Liver (tissue), 9 donors: ENCODE data around the gene BCAP29. TPM values are rescaled to one million over a fixed set of nuclear protein-coding genes. Genes with fewer than 3 reads are reported as not detected.

ENCODE experiments used
- DNase-seq: peaks from one replicate; pipeline ENCODE4 v3.0.0-alpha.2; 2017; ENCODE audit warnings: low spot score
- H3K27ac ChIP-seq, 2 donors: one replicate each; pipeline ENCODE4 v1.7.0; 2013; ENCODE audit warnings: inconsistent platforms in 2 of 2, low read length in 2 of 2, control low read depth in 1 of 2, low read depth in 1 of 2, mild to moderate bottlenecking in 1 of 2
- H3K27me3 ChIP-seq, 4 donors: one replicate each; pipeline versions ENCODE4 v1.6.1 to v1.7.0; 2013; ENCODE audit warnings: low read length in 3 of 4, inconsistent platforms in 1 of 4, mild to moderate bottlenecking in 1 of 4, moderate library complexity in 1 of 4; ENCODE audit not compliant: control insufficient read depth in 4 of 4, insufficient read depth in 4 of 4
- H3K36me3 ChIP-seq, 4 donors: one replicate each; pipeline versions ENCODE4 v1.6.1 to v1.7.0; 2013; ENCODE audit warnings: low read length in 3 of 4, mild to moderate bottlenecking in 3 of 4, low read depth in 1 of 4, moderate library complexity in 1 of 4; ENCODE audit not compliant: control insufficient read depth in 4 of 4, insufficient read depth in 3 of 4
- H3K4me1 ChIP-seq, 4 donors: one replicate each; pipeline versions ENCODE4 v1.6.1 to v1.7.0; 2013; ENCODE audit warnings: low read length in 3 of 4, mild to moderate bottlenecking in 3 of 4, moderate library complexity in 1 of 4; ENCODE audit not compliant: control insufficient read depth in 4 of 4, insufficient read depth in 4 of 4
- H3K4me3 ChIP-seq, 3 donors: one replicate each; pipeline versions ENCODE4 v1.6.1 to v1.7.0; 2013; ENCODE audit warnings: low read length in 3 of 3, control low read depth in 1 of 3, low read depth in 1 of 3, mild to moderate bottlenecking in 1 of 3
- H3K9ac ChIP-seq, 2 donors: one replicate each; pipeline ENCODE4 v1.7.0; 2013; ENCODE audit warnings: low read length in 2 of 2, mild to moderate bottlenecking in 2 of 2, moderate library complexity in 2 of 2, control low read depth in 1 of 2, low read depth in 1 of 2
- H3K9me3 ChIP-seq, 4 donors: one replicate each; pipeline versions ENCODE4 v1.6.1 to v1.7.0; 2013; ENCODE audit warnings: low read length in 3 of 4; ENCODE audit not compliant: control insufficient read depth in 4 of 4
- EGR1 ChIP-seq, 2 donors: IDR thresholded peaks; 2 replicates each; pipeline ENCODE4 v1.6.1; 2016 to 2018; ENCODE audit warnings: antibody characterized with exemption in 2 of 2, low read depth in 2 of 2
- FOXA1 ChIP-seq: IDR thresholded peaks from 2 replicates; pipeline ENCODE4 v1.6.1; 2016; ENCODE audit warnings: antibody characterized with exemption
- FOXA2 ChIP-seq: IDR thresholded peaks from 2 replicates; pipeline ENCODE4 v1.6.1; 2016; ENCODE audit warnings: antibody characterized with exemption
- GABPA ChIP-seq, 2 donors: IDR thresholded peaks in 1 of 2; conservative IDR thresholded peaks in 1 of 2; 2 replicates each; pipeline ENCODE4 v1.6.1; 2016; ENCODE audit warnings: antibody characterized with exemption in 2 of 2, mild to moderate bottlenecking in 1 of 2, moderate library complexity in 1 of 2
- HNF4A ChIP-seq, 2 donors: conservative IDR thresholded peaks; 2 replicates each; pipeline ENCODE4 v1.6.1; 2016; ENCODE audit warnings: antibody characterized with exemption in 2 of 2, mild to moderate bottlenecking in 2 of 2
- HNF4G ChIP-seq: IDR thresholded peaks from 2 replicates; pipeline ENCODE4 v1.6.1; 2016; ENCODE audit warnings: antibody characterized with exemption
- JUND ChIP-seq, 2 donors: IDR thresholded peaks; 2 replicates each; pipeline ENCODE4 v1.6.1; 2016; ENCODE audit warnings: antibody characterized with exemption in 2 of 2
- NR2F2 ChIP-seq: IDR thresholded peaks from 2 replicates; pipeline ENCODE4 v1.6.1; 2016; ENCODE audit warnings: antibody characterized with exemption
- RAD21 ChIP-seq, 2 donors: IDR thresholded peaks; 2 replicates each; pipeline ENCODE4 v1.6.1; 2016; ENCODE audit warnings: antibody characterized with exemption in 2 of 2, mild to moderate bottlenecking in 2 of 2
- SP1 ChIP-seq: IDR thresholded peaks from 2 replicates; pipeline ENCODE4 v1.6.1; 2018; ENCODE audit warnings: antibody characterized with exemption, mild to moderate bottlenecking
- YY1 ChIP-seq: IDR thresholded peaks from 2 replicates; pipeline ENCODE4 v1.6.1; 2016; ENCODE audit warnings: antibody characterized with exemption, mild to moderate bottlenecking
- WGBS: extraction: QIAGEN DNeasy Blood & Tissue Kit; methylation state at CpG from one replicate; pipeline ENCODE4 v1.1.7; 2013; 5-methylcytosine and 5-hydroxymethylcytosine counted together
- polyA plus RNA-seq, 2 donors: library from polyadenylated mRNA; stranded (reverse) in 1 of 2; unstranded in 1 of 2; fragments of 200-250 nt in 1 of 2; fragments of >200 nt in 1 of 2; fragmentation: Nextera tagmentation in 1 of 2; extraction: Ambion mirVana in 1 of 2; gene quantifications; one replicate each; pipeline versions ENCODE4 v1.2.1 to v1.2.3, GENCODE V29; 2013 to 2015
- total RNA-seq, 2 donors: library from RNA; depleted of rRNA; stranded (reverse); fragments of >200 nt; gene quantifications; one replicate each; pipeline ENCODE4 v1.2.3, GENCODE V29; 2014
- TF ChIP-seq, protein P1 (sequence below): IDR thresholded peaks from 2 replicates; pipeline ENCODE4 v1.6.1; 2016; ENCODE audit warnings: antibody characterized with exemption
- TF ChIP-seq, protein P2 (sequence below): IDR thresholded peaks from 2 replicates; pipeline ENCODE4 v1.6.1; 2016; ENCODE audit warnings: antibody characterized with exemption
- TF ChIP-seq, protein P3 (sequence below): fragments of 150-350 bp; IDR thresholded peaks from 2 replicates; pipeline ENCODE4 v1.5.1; 2017; ENCODE audit warnings: improper control_type of control experiment, low read depth, low read length; ENCODE audit not compliant: missing input control
- TF ChIP-seq, protein P4 (sequence below): IDR thresholded peaks from 2 replicates; pipeline ENCODE4 v1.6.1; 2016; ENCODE audit warnings: antibody characterized with exemption, mild to moderate bottlenecking
- TF ChIP-seq, protein P5 (sequence below): IDR thresholded peaks from 2 replicates; pipeline ENCODE4 v1.6.1; 2016; ENCODE audit warnings: antibody characterized with exemption
- donor health status: healthy.
- donor health status: healthy.
- donor health status: healthy.
- donor health status: healthy.
- donor health status: healthy.

Gene BCAP29
- total and polyA plus RNA-seq, 4 donors, result 19.5 to 77.7 (median 36.9) TPM

DNA sequence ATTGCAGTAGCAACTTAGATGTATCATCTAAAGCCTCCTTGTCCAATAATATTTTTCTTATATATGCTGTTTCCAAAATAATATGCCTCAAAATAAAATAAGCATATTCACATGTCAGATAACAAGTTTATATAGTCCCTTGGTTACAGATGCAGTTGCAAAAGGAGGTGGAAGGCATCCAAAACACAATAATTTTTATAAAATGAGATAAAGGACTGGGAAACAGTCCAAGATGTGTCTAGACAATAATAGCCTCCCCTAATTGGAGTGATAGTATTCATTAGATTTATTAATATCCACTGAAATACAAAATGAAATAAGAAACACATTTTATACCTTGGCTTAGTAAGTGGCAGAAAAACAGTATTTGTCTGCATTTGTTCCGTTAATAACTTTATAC lies 30.3 kb downstream of the BCAP29 start:
- H3K4me3 ChIP-seq, result no peak overlapping the region
- H3K36me3 ChIP-seq, result peaks cover 0 to 7% (median 3%) of the 10 kb centered on the region in 4 donors
- no peak overlapping the region for H3K27ac ChIP-seq
- no peak overlapping the region for H3K9ac ChIP-seq
- TF ChIP-seq HNF4A (conservative IDR thresholded peaks at IDR 0.05), result no peak
- no peak for TF ChIP-seq SP1
- no peak for TF ChIP-seq RAD21 (IDR thresholded peaks at IDR 0.05)
- TF ChIP-seq, protein P1, sequence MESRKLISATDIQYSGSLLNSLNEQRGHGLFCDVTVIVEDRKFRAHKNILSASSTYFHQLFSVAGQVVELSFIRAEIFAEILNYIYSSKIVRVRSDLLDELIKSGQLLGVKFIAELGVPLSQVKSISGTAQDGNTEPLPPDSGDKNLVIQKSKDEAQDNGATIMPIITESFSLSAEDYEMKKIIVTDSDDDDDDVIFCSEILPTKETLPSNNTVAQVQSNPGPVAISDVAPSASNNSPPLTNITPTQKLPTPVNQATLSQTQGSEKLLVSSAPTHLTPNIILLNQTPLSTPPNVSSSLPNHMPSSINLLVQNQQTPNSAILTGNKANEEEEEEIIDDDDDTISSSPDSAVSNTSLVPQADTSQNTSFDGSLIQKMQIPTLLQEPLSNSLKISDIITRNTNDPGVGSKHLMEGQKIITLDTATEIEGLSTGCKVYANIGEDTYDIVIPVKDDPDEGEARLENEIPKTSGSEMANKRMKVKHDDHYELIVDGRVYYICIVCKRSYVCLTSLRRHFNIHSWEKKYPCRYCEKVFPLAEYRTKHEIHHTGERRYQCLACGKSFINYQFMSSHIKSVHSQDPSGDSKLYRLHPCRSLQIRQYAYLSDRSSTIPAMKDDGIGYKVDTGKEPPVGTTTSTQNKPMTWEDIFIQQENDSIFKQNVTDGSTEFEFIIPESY, result no peak
- TF ChIP-seq, protein P2, sequence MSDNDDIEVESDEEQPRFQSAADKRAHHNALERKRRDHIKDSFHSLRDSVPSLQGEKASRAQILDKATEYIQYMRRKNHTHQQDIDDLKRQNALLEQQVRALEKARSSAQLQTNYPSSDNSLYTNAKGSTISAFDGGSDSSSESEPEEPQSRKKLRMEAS, result no peak
- TF ChIP-seq, protein P3, sequence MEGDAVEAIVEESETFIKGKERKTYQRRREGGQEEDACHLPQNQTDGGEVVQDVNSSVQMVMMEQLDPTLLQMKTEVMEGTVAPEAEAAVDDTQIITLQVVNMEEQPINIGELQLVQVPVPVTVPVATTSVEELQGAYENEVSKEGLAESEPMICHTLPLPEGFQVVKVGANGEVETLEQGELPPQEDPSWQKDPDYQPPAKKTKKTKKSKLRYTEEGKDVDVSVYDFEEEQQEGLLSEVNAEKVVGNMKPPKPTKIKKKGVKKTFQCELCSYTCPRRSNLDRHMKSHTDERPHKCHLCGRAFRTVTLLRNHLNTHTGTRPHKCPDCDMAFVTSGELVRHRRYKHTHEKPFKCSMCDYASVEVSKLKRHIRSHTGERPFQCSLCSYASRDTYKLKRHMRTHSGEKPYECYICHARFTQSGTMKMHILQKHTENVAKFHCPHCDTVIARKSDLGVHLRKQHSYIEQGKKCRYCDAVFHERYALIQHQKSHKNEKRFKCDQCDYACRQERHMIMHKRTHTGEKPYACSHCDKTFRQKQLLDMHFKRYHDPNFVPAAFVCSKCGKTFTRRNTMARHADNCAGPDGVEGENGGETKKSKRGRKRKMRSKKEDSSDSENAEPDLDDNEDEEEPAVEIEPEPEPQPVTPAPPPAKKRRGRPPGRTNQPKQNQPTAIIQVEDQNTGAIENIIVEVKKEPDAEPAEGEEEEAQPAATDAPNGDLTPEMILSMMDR, result no peak
- TF ChIP-seq HNF4G, result no peak
- no peak for TF ChIP-seq FOXA1
- no peaks in the 10 kb centered on the region for H3K9me3 ChIP-seq
- peaks cover 0 to 2% (median 0%) of the 10 kb centered on the region in 4 donors for H3K4me1 ChIP-seq
- H3K27me3 ChIP-seq, result no peaks in the 10 kb centered on the region
- no peak for DNase-seq
- 89% methylated on average over 1 of the region's 1 CpG for WGBS

DNA sequence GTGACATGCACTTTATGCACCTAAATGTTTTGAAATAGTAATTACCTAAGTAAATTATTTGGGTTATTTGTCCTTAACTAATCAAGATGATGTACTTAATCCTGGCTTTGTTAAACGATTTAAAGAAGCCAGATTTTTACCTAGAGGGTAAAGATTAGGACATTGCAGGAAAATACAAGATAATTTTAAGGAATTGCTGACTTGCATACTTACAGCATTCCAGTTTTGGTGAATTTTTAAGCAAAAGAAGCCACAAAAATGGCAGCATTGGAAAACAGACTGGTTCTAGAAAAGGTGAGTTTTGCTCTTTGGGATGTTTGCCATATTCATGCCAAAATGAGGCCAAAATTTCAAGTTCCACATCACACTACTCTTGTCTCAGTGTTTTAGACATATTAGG lies 33.4 kb downstream of the BCAP29 start:
- Histone ChIP-seq H3K36me3 (peaks cover 0 to 7% (median 2%) of the 10 kb centered on the region in 4 donors), H3K9ac (no peak overlapping the region), H3K27ac (no peak overlapping the region), H3K9me3 (no peaks in the 10 kb centered on the region), H3K4me3 (no peak overlapping the region), H3K4me1 (no peaks in the 10 kb centered on the region), H3K27me3 (no peaks in the 10 kb centered on the region)
- TF ChIP-seq, protein P3, result no peak
- TF ChIP-seq FOXA1 (no peak), JUND (IDR thresholded peaks at IDR 0.05) (no peak), FOXA2 (no peak), YY1 (no peak), RAD21 (IDR thresholded peaks at IDR 0.05) (no peak), EGR1 (IDR thresholded peaks at IDR 0.05; ENCODE audit: low read depth in 2 of 2) (no peak), GABPA (IDR thresholded peaks at IDR 0.05 in 1 of 2, conservative IDR thresholded peaks at IDR 0.05 in 1 of 2) (no peak), NR2F2 (no peak), SP1 (no peak)
- TF ChIP-seq, protein P4, sequence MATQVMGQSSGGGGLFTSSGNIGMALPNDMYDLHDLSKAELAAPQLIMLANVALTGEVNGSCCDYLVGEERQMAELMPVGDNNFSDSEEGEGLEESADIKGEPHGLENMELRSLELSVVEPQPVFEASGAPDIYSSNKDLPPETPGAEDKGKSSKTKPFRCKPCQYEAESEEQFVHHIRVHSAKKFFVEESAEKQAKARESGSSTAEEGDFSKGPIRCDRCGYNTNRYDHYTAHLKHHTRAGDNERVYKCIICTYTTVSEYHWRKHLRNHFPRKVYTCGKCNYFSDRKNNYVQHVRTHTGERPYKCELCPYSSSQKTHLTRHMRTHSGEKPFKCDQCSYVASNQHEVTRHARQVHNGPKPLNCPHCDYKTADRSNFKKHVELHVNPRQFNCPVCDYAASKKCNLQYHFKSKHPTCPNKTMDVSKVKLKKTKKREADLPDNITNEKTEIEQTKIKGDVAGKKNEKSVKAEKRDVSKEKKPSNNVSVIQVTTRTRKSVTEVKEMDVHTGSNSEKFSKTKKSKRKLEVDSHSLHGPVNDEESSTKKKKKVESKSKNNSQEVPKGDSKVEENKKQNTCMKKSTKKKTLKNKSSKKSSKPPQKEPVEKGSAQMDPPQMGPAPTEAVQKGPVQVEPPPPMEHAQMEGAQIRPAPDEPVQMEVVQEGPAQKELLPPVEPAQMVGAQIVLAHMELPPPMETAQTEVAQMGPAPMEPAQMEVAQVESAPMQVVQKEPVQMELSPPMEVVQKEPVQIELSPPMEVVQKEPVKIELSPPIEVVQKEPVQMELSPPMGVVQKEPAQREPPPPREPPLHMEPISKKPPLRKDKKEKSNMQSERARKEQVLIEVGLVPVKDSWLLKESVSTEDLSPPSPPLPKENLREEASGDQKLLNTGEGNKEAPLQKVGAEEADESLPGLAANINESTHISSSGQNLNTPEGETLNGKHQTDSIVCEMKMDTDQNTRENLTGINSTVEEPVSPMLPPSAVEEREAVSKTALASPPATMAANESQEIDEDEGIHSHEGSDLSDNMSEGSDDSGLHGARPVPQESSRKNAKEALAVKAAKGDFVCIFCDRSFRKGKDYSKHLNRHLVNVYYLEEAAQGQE, result no peak
- TF ChIP-seq, protein P5, sequence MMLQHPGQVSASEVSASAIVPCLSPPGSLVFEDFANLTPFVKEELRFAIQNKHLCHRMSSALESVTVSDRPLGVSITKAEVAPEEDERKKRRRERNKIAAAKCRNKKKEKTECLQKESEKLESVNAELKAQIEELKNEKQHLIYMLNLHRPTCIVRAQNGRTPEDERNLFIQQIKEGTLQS, result no peak
- TF ChIP-seq, protein P1, result no peak
- TF ChIP-seq, protein P2, result no peak
- 94% methylated on average over 1 of the region's 1 CpG for WGBS
- no peak for DNase-seq
